Endothelial cell of umbilical vein (primary cell): Measurements from ENCODE around the gene PRRT1B. TPM values are rescaled to one million over a fixed set of nuclear protein-coding genes. Genes with fewer than 3 reads are reported as not detected.

Experiments
- BruUV-seq: library from RNA; stranded (reverse); fragments of 400-500 nt; replicated peaks from 2 replicates; lab custom pipeline; 2021; lab: Mats Ljungman, UMichigan
- CTCF ChIA-PET: fragments of 300-600, 350-600 bp; sonication (Branson Sonifier 250); formaldehyde crosslinking; loops from one replicate; lab custom pipeline; 2021; ENCODE audit warnings: antibody characterized with exemption, inconsistent platforms; lab: Charles Lee
- POLR2A ChIA-PET: fragments of 300-600, 350-600 bp; sonication (Branson Sonifier 250); formaldehyde crosslinking; loops from one replicate; lab custom pipeline; 2021; ENCODE audit warnings: antibody characterized with exemption, inconsistent platforms; lab: Charles Lee
- DNase-seq: peaks from one replicate; pipeline ENCODE4 v3.0.0-alpha.2; 2011; ENCODE audit warnings: low read depth, low spot score
- FAIRE-seq: peaks from 2 replicates; lab custom pipeline; 2011; peaks lifted over from hg19 to GRCh38; lab: Jason Lieb, UNC
- H2AFZ ChIP-seq: 2 replicates; pipeline ENCODE4 v1.6.0; 2012; ENCODE audit warnings: low read depth, low read length, control low read depth, inconsistent platforms
- H3K27ac ChIP-seq: 2 replicates; pipeline ENCODE4 v1.5.1; 2011; ENCODE audit warnings: low read depth, mild to moderate bottlenecking, control low read depth, low read length, moderate library complexity; ENCODE audit not compliant: insufficient read depth
- H3K27me3 ChIP-seq, 2 experiments: 2 replicates each; pipeline versions ENCODE4 v1.6.0 to v1.6.1; 2011; ENCODE audit warnings: low read length in 2 of 2, mixed read lengths in 1 of 2; ENCODE audit not compliant: control insufficient read depth in 2 of 2, insufficient read depth in 2 of 2
- H3K36me3 ChIP-seq, 2 experiments: 2 replicates in 1 of 2; 3 replicates in 1 of 2; pipeline ENCODE4 v1.5.1; 2011; ENCODE audit warnings: low read length in 2 of 2, mild to moderate bottlenecking in 1 of 2, moderate library complexity in 1 of 2; ENCODE audit not compliant: control insufficient read depth in 2 of 2, insufficient read depth in 2 of 2; ENCODE audit errors: extremely low read depth in 1 of 2
- H3K4me1 ChIP-seq: 3 replicates; pipeline ENCODE4 v1.5.1; 2011; ENCODE audit warnings: mild to moderate bottlenecking, low read length; ENCODE audit not compliant: control insufficient read depth, insufficient read depth; ENCODE audit errors: extremely low read depth
- H3K4me2 ChIP-seq: 2 replicates; pipeline ENCODE4 v1.6.1; 2011; ENCODE audit warnings: low read length, control low read depth, mixed read lengths; ENCODE audit not compliant: insufficient read depth
- H3K4me3 ChIP-seq, 3 experiments: fragments of 200-600 bp in 1 of 3; sonication (generic), shearing (Covaris generic) in 1 of 3; replicated peaks in 1 of 3; 2 replicates each; pipeline ENCODE4 v1.5.1; 2011 to 2016; ENCODE audit warnings: control low read depth in 3 of 3, low read length in 3 of 3, mild to moderate bottlenecking in 2 of 3, inconsistent platforms in 1 of 3, low read depth in 1 of 3, moderate library complexity in 1 of 3; ENCODE audit not compliant: insufficient read depth in 1 of 3
- H3K79me2 ChIP-seq: 2 replicates; pipeline ENCODE4 v1.6.0; 2012; ENCODE audit warnings: low read length, inconsistent platforms; ENCODE audit not compliant: control insufficient read depth, insufficient read depth
- H3K9ac ChIP-seq: replicated peaks from 2 replicates; pipeline ENCODE3; 2011; ENCODE audit warnings: low read length, control low read depth; ENCODE audit not compliant: insufficient read depth; ENCODE audit errors: extremely low read depth
- H3K9me1 ChIP-seq: replicated peaks from 3 replicates; pipeline ENCODE4 v1.6.0; 2011; ENCODE audit warnings: mild to moderate bottlenecking, low read length; ENCODE audit not compliant: control insufficient read depth, insufficient read depth; ENCODE audit errors: extremely low read depth
- H3K9me3 ChIP-seq: replicated peaks from 2 replicates; pipeline ENCODE4 v1.5.1; 2012; ENCODE audit warnings: low read length, inconsistent platforms; ENCODE audit not compliant: control insufficient read depth, insufficient read depth
- H4K20me1 ChIP-seq: replicated peaks from 2 replicates; pipeline ENCODE3; 2011; ENCODE audit warnings: mild to moderate bottlenecking, low read length; ENCODE audit not compliant: control insufficient read depth, insufficient read depth; ENCODE audit errors: extremely low read depth
- EZH2 ChIP-seq: IDR thresholded peaks from 2 replicates; pipeline ENCODE4 v1.6.1; 2012; ENCODE audit warnings: borderline replicate concordance, low read depth, mild to moderate bottlenecking, moderate library complexity, low read length, inconsistent platforms; ENCODE audit not compliant: severe bottlenecking
- FOS ChIP-seq: IDR thresholded peaks from 2 replicates; pipeline ENCODE4 v1.6.1; 2011; ENCODE audit warnings: mild to moderate bottlenecking, low read length, moderate library complexity, borderline replicate concordance; ENCODE audit not compliant: insufficient read depth
- GATA2 ChIP-seq: IDR thresholded peaks from 2 replicates; pipeline ENCODE4 v1.7.0; 2011; ENCODE audit warnings: low read depth, mild to moderate bottlenecking, moderate library complexity, mixed read lengths, low read length; ENCODE audit not compliant: insufficient read length, insufficient read depth
- JUN ChIP-seq: IDR thresholded peaks from 2 replicates; pipeline ENCODE4 v1.6.1; 2011; ENCODE audit warnings: borderline replicate concordance, low read depth; ENCODE audit not compliant: insufficient read length, insufficient read depth
- MYC ChIP-seq: IDR thresholded peaks from one replicate; pipeline ENCODE4 v1.6.1; 2011; ENCODE audit warnings: mild to moderate bottlenecking, low read depth, low read length
- POLR2A ChIP-seq: IDR thresholded peaks from 2 replicates; pipeline ENCODE4 v1.6.1; 2012; ENCODE audit warnings: low read depth, mild to moderate bottlenecking, control low read depth, low read length
- POLR2AphosphoS5 ChIP-seq: IDR thresholded peaks from 2 replicates; pipeline ENCODE4 v1.6.1; 2012; ENCODE audit warnings: low read depth, mild to moderate bottlenecking, control low read depth, low read length, moderate library complexity; ENCODE audit not compliant: insufficient read depth
- dilution Hi-C: fragments of 300-500 bp; cut with MboI; formaldehyde crosslinking; loops from one replicate; pipeline ENCODE4 v1.15.0; 2019; ENCODE audit warnings: low sequenced_read_pairs; ENCODE audit not compliant: extremely low pct_ligation_motif_present
- intact Hi-C: fragments of 100-400 bp; cut with micrococcal nuclease; formaldehyde crosslinking; loops from one replicate; pipeline ENCODE4 v1.10.0; 2022
- polyA plus RNA-seq, 4 experiments: library from polyadenylated mRNA; depleted of rRNA in 3 of 4; stranded (reverse) in 3 of 4; unstranded in 1 of 4; fragments of >200 nt; gene quantifications; 2 replicates each; pipeline versions ENCODE4 v1.2.1 to v1.2.3, GENCODE V29; 2011 to 2012; ENCODE audit warnings: missing spikeins in 1 of 4
- total RNA-seq: library from RNA; stranded (reverse); gene quantifications from 2 replicates; pipeline ENCODE4 v1.2.3, GENCODE V29; 2021
- TF ChIP-seq, protein P1 (sequence below): IDR thresholded peaks from 2 replicates; pipeline ENCODE4 v1.6.1; 2011; ENCODE audit not compliant: insufficient read depth, insufficient read length
- TF ChIP-seq, protein P2 (sequence below), 2 donors: IDR thresholded peaks; 1 replicate in 1 of 2; 2 replicates in 1 of 2; pipeline ENCODE4 v1.5.1; 2011; ENCODE audit warnings: low read length in 2 of 2, mild to moderate bottlenecking in 2 of 2, moderate library complexity in 2 of 2, control low read depth in 1 of 2, inconsistent platforms in 1 of 2, low read depth in 1 of 2; ENCODE audit not compliant: insufficient read depth in 1 of 2; ENCODE audit errors: extremely low read depth in 1 of 2

PRRT1B gene
- total and polyA plus RNA-seq, 2 donors (not counting 3 experiments of a cell fraction or from before 2014, with no cell fraction given) = not detected

DNA sequence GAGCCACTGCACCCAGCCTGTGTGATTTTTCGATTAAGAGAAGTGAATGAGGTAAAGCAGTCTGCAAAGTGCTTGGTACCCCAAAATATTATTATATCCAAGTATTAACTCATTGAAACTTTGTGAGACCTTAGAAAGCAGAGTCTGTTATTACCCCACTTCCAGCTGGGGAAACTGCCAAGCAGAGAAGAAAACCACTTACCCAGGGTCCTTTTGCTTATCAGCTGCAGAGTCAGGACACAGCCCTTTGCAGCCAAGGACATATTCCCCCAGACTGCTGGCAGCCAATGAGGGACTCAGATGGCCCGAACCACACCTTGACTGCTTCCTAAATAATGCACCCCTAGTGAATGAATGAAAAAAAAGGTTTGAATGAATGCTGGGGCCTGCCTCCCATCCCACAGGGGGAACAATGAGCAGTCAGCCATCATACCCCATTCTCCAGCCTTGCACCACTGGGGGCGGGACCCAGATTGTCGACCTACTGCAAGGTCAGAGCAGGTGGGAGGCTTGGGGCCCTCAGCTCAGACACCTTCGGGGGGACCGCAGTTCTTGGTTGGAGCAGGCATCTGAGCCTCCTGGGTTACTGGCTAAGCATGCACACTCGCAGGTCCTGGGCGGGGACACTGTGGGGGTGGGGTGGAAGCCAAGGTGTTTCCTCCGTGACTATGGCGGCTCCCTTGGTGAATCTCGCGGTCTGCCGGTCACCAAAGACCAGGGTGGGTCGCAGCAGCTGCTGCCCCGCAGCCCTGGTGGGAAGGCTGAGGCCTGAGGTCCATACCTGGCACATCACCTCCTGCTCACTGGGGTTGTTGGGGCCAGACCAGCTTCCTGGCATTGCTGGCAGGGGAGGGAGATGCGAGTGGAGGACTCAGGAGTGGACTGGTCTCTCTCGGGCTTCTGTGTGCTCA, 29.7 kb downstream of the PRRT1B start:
- TF ChIP-seq, protein P1, sequence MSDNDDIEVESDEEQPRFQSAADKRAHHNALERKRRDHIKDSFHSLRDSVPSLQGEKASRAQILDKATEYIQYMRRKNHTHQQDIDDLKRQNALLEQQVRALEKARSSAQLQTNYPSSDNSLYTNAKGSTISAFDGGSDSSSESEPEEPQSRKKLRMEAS = no peak
- Histone ChIP-seq H3K9me1 (no peaks in the 10 kb centered on the region), H3K27ac (no peak overlapping the region), H3K9ac (no peak overlapping the region), H3K4me1 (no peaks in the 10 kb centered on the region), H3K27me3 (no peaks in the 10 kb centered on the region), H3K4me3 (no peak overlapping the region), H2AFZ (no peak overlapping the region), H4K20me1 (no peaks in the 10 kb centered on the region), H3K36me3 (peaks cover 12 to 32% of the 10 kb centered on the region in 2 experiments), H3K79me2 (no peaks in the 10 kb centered on the region), H3K9me3 (no peaks in the 10 kb centered on the region), H3K4me2 (no peak overlapping the region)
- dilution Hi-C loops (no loop called here), intact Hi-C loops (no loop called here)
- ChIA-PET CTCF (no interaction called here), POLR2A (no interaction called here)
- FAIRE-seq = no peak
- BruUV-seq = no TSS peak
- DNase-seq = no peak

GRCh38 chr9:131575946-131576853, 30.9 kb downstream of the PRRT1B start:
- BruUV-seq = no TSS peak
- Histone ChIP-seq H3K9ac (no peak overlapping the region), H2AFZ (no peak overlapping the region), H3K9me3 (no peaks in the 10 kb centered on the region), H3K79me2 (no peaks in the 10 kb centered on the region), H3K27me3 (no peaks in the 10 kb centered on the region), H3K4me1 (no peaks in the 10 kb centered on the region), H3K4me2 (no peak overlapping the region), H3K4me3 (no peak overlapping the region), H3K9me1 (no peaks in the 10 kb centered on the region), H3K27ac (no peak overlapping the region), H3K36me3 (peaks cover 15 to 37% of the 10 kb centered on the region in 2 experiments), H4K20me1 (no peaks in the 10 kb centered on the region)
- dilution Hi-C loops (no loop called here), intact Hi-C loops (no loop called here)
- TF ChIP-seq EZH2 (no peak), MYC (no peak), GATA2 (no peak), FOS (no peak), POLR2AphosphoS5 (no peak), POLR2A (no peak), JUN (no peak)
- TF ChIP-seq, protein P2, sequence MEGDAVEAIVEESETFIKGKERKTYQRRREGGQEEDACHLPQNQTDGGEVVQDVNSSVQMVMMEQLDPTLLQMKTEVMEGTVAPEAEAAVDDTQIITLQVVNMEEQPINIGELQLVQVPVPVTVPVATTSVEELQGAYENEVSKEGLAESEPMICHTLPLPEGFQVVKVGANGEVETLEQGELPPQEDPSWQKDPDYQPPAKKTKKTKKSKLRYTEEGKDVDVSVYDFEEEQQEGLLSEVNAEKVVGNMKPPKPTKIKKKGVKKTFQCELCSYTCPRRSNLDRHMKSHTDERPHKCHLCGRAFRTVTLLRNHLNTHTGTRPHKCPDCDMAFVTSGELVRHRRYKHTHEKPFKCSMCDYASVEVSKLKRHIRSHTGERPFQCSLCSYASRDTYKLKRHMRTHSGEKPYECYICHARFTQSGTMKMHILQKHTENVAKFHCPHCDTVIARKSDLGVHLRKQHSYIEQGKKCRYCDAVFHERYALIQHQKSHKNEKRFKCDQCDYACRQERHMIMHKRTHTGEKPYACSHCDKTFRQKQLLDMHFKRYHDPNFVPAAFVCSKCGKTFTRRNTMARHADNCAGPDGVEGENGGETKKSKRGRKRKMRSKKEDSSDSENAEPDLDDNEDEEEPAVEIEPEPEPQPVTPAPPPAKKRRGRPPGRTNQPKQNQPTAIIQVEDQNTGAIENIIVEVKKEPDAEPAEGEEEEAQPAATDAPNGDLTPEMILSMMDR (IDR thresholded peaks at IDR 0.05; ENCODE audit: extremely low read depth in 1 of 2, insufficient read depth in 1 of 2, low read depth in 1 of 2, low read length in 2 of 2) = no peak
- TF ChIP-seq, protein P1 = no peak
- DNase-seq = no peak
- ChIA-PET POLR2A (no interaction called here), CTCF (no interaction called here)
- no peak for FAIRE-seq
